H1 (cell line): ENCODE data around the gene AKT1S1. TPM values are rescaled to one million over a fixed set of nuclear protein-coding genes. Genes with fewer than 3 reads are reported as not detected.

ENCODE experiments used
- CTCF ChIA-PET: fragments of 300-600 bp; sonication (Branson Sonifier 250); formaldehyde crosslinking; loops from one replicate; lab custom pipeline; 2021; ENCODE audit not compliant: partially characterized antibody; lab: Charles Lee
- POLR2A ChIA-PET: fragments of 300-600 bp; sonication (Branson Sonifier 250); formaldehyde crosslinking; loops from one replicate; lab custom pipeline; 2021; ENCODE audit warnings: inconsistent platforms; ENCODE audit not compliant: partially characterized antibody; lab: Charles Lee
- DNase-seq, 2 experiments: peaks; one replicate each; pipeline versions ENCODE4 v3.0.0 to v3.0.0-alpha.2; 2010 to 2022; ENCODE audit warnings: low spot score in 2 of 2, low read depth in 1 of 2, mixed read lengths in 1 of 2
- FAIRE-seq: peaks from 2 replicates; lab custom pipeline; 2011; peaks lifted over from hg19 to GRCh38; lab: Jason Lieb, UNC
- H2AFZ ChIP-seq: 2 replicates; pipeline ENCODE4 v1.8.1; 2012; ENCODE audit warnings: low read length, inconsistent platforms
- H2AK5ac ChIP-seq: 2 replicates; pipeline ENCODE4 v1.6.1; 2013; ENCODE audit warnings: low read depth, low read length
- H2BK120ac ChIP-seq: replicated peaks from 2 replicates; pipeline ENCODE3; 2013; ENCODE audit warnings: low read depth, low read length, inconsistent platforms
- H2BK12ac ChIP-seq: 2 replicates; pipeline ENCODE4 v1.6.1; 2013; ENCODE audit warnings: low read depth, low read length
- H2BK15ac ChIP-seq: 2 replicates; pipeline ENCODE4 v1.6.1; 2013; ENCODE audit warnings: low read length
- H2BK20ac ChIP-seq: 2 replicates; pipeline ENCODE4 v1.6.1; 2013; ENCODE audit warnings: low read length
- H2BK5ac ChIP-seq: 2 replicates; pipeline ENCODE4 v1.6.1; 2013; ENCODE audit warnings: low read depth, low read length
- H3K14ac ChIP-seq: 2 replicates; pipeline ENCODE4 v1.6.1; 2013; ENCODE audit warnings: inconsistent platforms; ENCODE audit not compliant: insufficient read length
- H3K18ac ChIP-seq: 2 replicates; pipeline ENCODE4 v1.6.1; 2013; ENCODE audit warnings: low read length; ENCODE audit errors: extremely low read depth
- H3K23ac ChIP-seq: 2 replicates; pipeline ENCODE4 v1.6.1; 2013; ENCODE audit warnings: inconsistent platforms; ENCODE audit not compliant: insufficient read length
- H3K23me2 ChIP-seq: 2 replicates; pipeline ENCODE4 v1.6.1; 2013; ENCODE audit warnings: low read depth, low read length
- H3K27ac ChIP-seq: 2 replicates; pipeline ENCODE4 v1.6.1; 2011; ENCODE audit warnings: low read depth, low read length, inconsistent platforms
- H3K27me3 ChIP-seq, 4 experiments: replicated peaks in 1 of 4; 1 replicate in 1 of 4; 2 replicates in 3 of 4; pipeline versions ENCODE4 v1.6.1 to v1.8.1; 2011 to 2013; ENCODE audit warnings: low read length in 3 of 4, mild to moderate bottlenecking in 3 of 4, inconsistent platforms in 2 of 4, mixed read lengths in 2 of 4, moderate library complexity in 1 of 4; ENCODE audit not compliant: control insufficient read depth in 3 of 4, insufficient read depth in 3 of 4; ENCODE audit errors: extremely low read depth in 1 of 4
- H3K36me3 ChIP-seq, 4 experiments: 2 replicates each; pipeline versions ENCODE4 v1.6.1 to v1.8.1; 2011 to 2013; ENCODE audit warnings: mild to moderate bottlenecking in 4 of 4, low read length in 3 of 4, moderate library complexity in 2 of 4, control low read depth in 1 of 4, inconsistent platforms in 1 of 4; ENCODE audit not compliant: insufficient read depth in 4 of 4, control insufficient read depth in 2 of 4
- H3K4ac ChIP-seq: replicated peaks from 2 replicates; pipeline ENCODE3; 2013; ENCODE audit warnings: low read length, low read depth, mixed read lengths, inconsistent platforms; ENCODE audit not compliant: insufficient read length
- H3K4me1 ChIP-seq, 4 experiments: replicated peaks in 1 of 4; 1 replicate in 1 of 4; 2 replicates in 3 of 4; pipeline versions ENCODE4 v1.6.1 to v1.8.1; 2011 to 2013; ENCODE audit warnings: low read length in 3 of 4, inconsistent platforms in 2 of 4, mixed read lengths in 1 of 4; ENCODE audit not compliant: insufficient read depth in 4 of 4, control insufficient read depth in 3 of 4
- H3K4me2 ChIP-seq, 2 experiments: 2 replicates each; pipeline versions ENCODE4 v1.6.1 to v1.8.1; 2011 to 2013; ENCODE audit warnings: low read depth in 2 of 2, low read length in 2 of 2, control low read depth in 1 of 2, inconsistent platforms in 1 of 2, mild to moderate bottlenecking in 1 of 2; ENCODE audit not compliant: insufficient read depth in 1 of 2
- H3K4me3 ChIP-seq, 4 experiments: fragments of 200-600, 300-600 bp in 1 of 4; sonication (generic), shearing (Covaris generic), sonication (Bioruptor Twin) in 1 of 4; 2 replicates each; pipeline versions ENCODE4 v1.5.1 to v1.8.1; 2011 to 2016; ENCODE audit warnings: low read length in 4 of 4, low read depth in 3 of 4, control low read depth in 2 of 4, inconsistent platforms in 2 of 4, mild to moderate bottlenecking in 2 of 4, mixed read lengths in 1 of 4, moderate library complexity in 1 of 4; ENCODE audit not compliant: insufficient read depth in 2 of 4; ENCODE audit errors: extremely low read depth in 1 of 4
- H3K56ac ChIP-seq: replicated peaks from 2 replicates; pipeline ENCODE3; 2013; ENCODE audit warnings: low read depth, mild to moderate bottlenecking, mixed read lengths, low read length, inconsistent platforms; ENCODE audit not compliant: insufficient read length
- H3K79me1 ChIP-seq: 2 replicates; pipeline ENCODE4 v1.6.1; 2013; ENCODE audit warnings: low read depth, low read length, control low read depth
- H3K79me2 ChIP-seq, 2 experiments: 2 replicates each; pipeline versions ENCODE4 v1.6.1 to v1.8.1; 2012 to 2013; ENCODE audit warnings: low read length in 2 of 2, mild to moderate bottlenecking in 2 of 2, inconsistent platforms in 1 of 2; ENCODE audit not compliant: insufficient read depth in 2 of 2, control insufficient read depth in 1 of 2
- H3K9ac ChIP-seq, 4 experiments: replicated peaks in 1 of 4; 1 replicate in 1 of 4; 2 replicates in 3 of 4; pipeline versions ENCODE4 v1.6.1 to v1.8.1; 2011 to 2013; ENCODE audit warnings: low read depth in 3 of 4, low read length in 3 of 4, control low read depth in 2 of 4, mild to moderate bottlenecking in 2 of 4, moderate library complexity in 2 of 4, inconsistent platforms in 1 of 4; ENCODE audit errors: extremely low read depth in 1 of 4
- H3K9me3 ChIP-seq, 2 experiments: 2 replicates each; pipeline versions ENCODE4 v1.6.1 to v1.8.1; 2012 to 2013; ENCODE audit warnings: mild to moderate bottlenecking in 2 of 2, moderate library complexity in 2 of 2, control low read depth in 1 of 2, inconsistent platforms in 1 of 2, low read depth in 1 of 2, low read length in 1 of 2, mixed read lengths in 1 of 2; ENCODE audit not compliant: insufficient read depth in 2 of 2
- H4K20me1 ChIP-seq, 2 experiments: replicated peaks in 1 of 2; 2 replicates each; pipeline versions ENCODE3 to v1.8.1; 2011 to 2013; ENCODE audit warnings: inconsistent platforms in 2 of 2, low read length in 2 of 2, mild to moderate bottlenecking in 1 of 2; ENCODE audit not compliant: insufficient read depth in 2 of 2, control insufficient read depth in 1 of 2
- H4K5ac ChIP-seq: 2 replicates; pipeline ENCODE4 v1.6.1; 2013; ENCODE audit warnings: low read length, low read depth, mixed read lengths, inconsistent platforms; ENCODE audit not compliant: insufficient read length
- H4K8ac ChIP-seq: 2 replicates; pipeline ENCODE4 v1.8.0; 2013; ENCODE audit warnings: mild to moderate bottlenecking, moderate library complexity, low read length, inconsistent platforms; ENCODE audit not compliant: insufficient read depth; ENCODE audit errors: extremely low read depth
- H4K91ac ChIP-seq: replicated peaks from 2 replicates; pipeline ENCODE3; 2013; ENCODE audit warnings: low read length, mixed read lengths, inconsistent platforms; ENCODE audit not compliant: insufficient read length
- CBX5 ChIP-seq: fragments of 300-800, 300-1000 bp; sonication (generic); IDR thresholded peaks from 2 replicates; pipeline ENCODE4 v1.7.1; 2016; ENCODE audit warnings: antibody characterized with exemption, low read length, low read depth
- WGBS, 2 experiments: shearing (Covaris generic) in 1 of 2; methylation state at CpG; one replicate each; pipeline versions ENCODE4 v1.1.6 to v1.1.7; 2013 to 2015; ENCODE audit warnings: low lambda C conversion rate in 2 of 2, mixed read lengths in 2 of 2, inconsistent platforms in 1 of 2, low coverage in 1 of 2, missing lambda C conversion rate in 1 of 2; ENCODE audit not compliant: insufficient replicate concordance in 2 of 2, insufficient coverage in 1 of 2, insufficient read length in 1 of 2; ENCODE audit errors: extremely low coverage in 1 of 2, missing lambda C conversion rate in 1 of 2; 5-methylcytosine and 5-hydroxymethylcytosine counted together
- polyA plus RNA-seq, 7 experiments: library from polyadenylated mRNA; depleted of rRNA in 3 of 7; stranded (reverse) in 5 of 7; unstranded in 2 of 7; fragments of >200 nt in 5 of 7; fragments of 200-250 nt in 2 of 7; gene quantifications; 1 replicate in 5 of 7; 2 replicates in 1 of 7; 4 replicates in 1 of 7; pipeline versions ENCODE4 v1.2.1 to v1.2.3, GENCODE V29; 2011 to 2013; ENCODE audit warnings: missing spikeins in 2 of 7, mixed read lengths in 2 of 7
- total RNA-seq: library from RNA; stranded (reverse); fragmentation: NEBNext Ultra II Directional; extraction: Animal tissue kit (Norgen Biotek cat#: 25700); gene quantifications from 2 replicates; pipeline ENCODE4 v1.2.1, GENCODE V29; 2021

AKT1S1 gene
- total and polyA plus RNA-seq, 2 of the 8 experiments (the other 6 are each of a cell fraction or from before 2014, with no cell fraction given) = 40.7 to 45.9 TPM

- Histone ChIP-seq H4K5ac (no peak overlapping the region), H3K27me3 (no peaks in the 10 kb centered on the region), H2BK20ac (no peak overlapping the region), H3K4ac (no peak overlapping the region), H3K79me2 (peaks cover 8 to 90% of the 10 kb centered on the region in 2 experiments; a peak in 3 of 4 replicates), H2BK15ac (no peak overlapping the region), H3K27ac (no peak overlapping the region), H3K4me3 (no peak overlapping the region), H3K4me1 (peaks cover 0 to 10% (median 1%) of the 10 kb centered on the region in 4 experiments; a peak in 3 of 7 replicates), H3K56ac (no peak overlapping the region), H4K91ac (no peak overlapping the region), H2AFZ (no peak overlapping the region), H2BK5ac (no peak overlapping the region), H4K20me1 (peaks cover 51 to 56% of the 10 kb centered on the region in 2 experiments), H3K14ac (no peak overlapping the region), H3K23me2 (no peaks in the 10 kb centered on the region), H3K9me3 (no peaks in the 10 kb centered on the region), H4K8ac (no peak overlapping the region), H2BK120ac (no peak overlapping the region), H3K79me1 (peaks cover 20% of the 10 kb centered on the region)
- WGBS, 2 experiments = 90% methylated on average over 8 of the region's 8 CpGs; no CpG with 5 or more reads in 1 of the 2 experiments
- CTCF ChIA-PET = interaction anchor here (0.7 to 3.4 kb wide), 7 partner anchors 10 to 287 kb away, joined by 3 to 20 read pairs (median 4); partner anchors contain the start of genes ATF5 and NUP62
- TF ChIP-seq CBX5 = no peak
- TF ChIP-seq, all 59 proteins: peak for 0
- H2AK5ac ChIP-seq = no peak overlapping the region
- no peak overlapping the region for H2BK12ac ChIP-seq
- H3K23ac ChIP-seq = no peak overlapping the region
- FAIRE-seq (no peak), DNase-seq (no peak)
- no peak overlapping the region for H3K18ac ChIP-seq
- no peak overlapping the region for H3K4me2 ChIP-seq
- H3K9ac ChIP-seq = no peak overlapping the region
- H3K36me3 ChIP-seq = peaks cover 12 to 39% (median 21%) of the 10 kb centered on the region in 4 experiments; a peak in 6 of 8 replicates
- POLR2A ChIA-PET = interaction anchor here (0.7 to 19.2 kb wide), 7 partner anchors 6 to 67 kb away, joined by 3 to 373 read pairs (median 5); partner anchors contain the start of genes ATF5, NUP62 and PTOV1
Observed at GRCh38 chr19:49918089-49918488, 40.9 kb upstream of the AKT1S1 start.
